Small intestine (tissue), 7 donors: Measurements from ENCODE around the gene MRPS11. TPM values are rescaled to one million over a fixed set of nuclear protein-coding genes. Genes with fewer than 3 reads are reported as not detected.
A peak's percentile ranks its signal among the peaks of the same experiment; 100 is the strongest.
"Not testable (repeated sequence)": the region's sequence is repeated elsewhere in the genome, so short reads cannot be mapped to it uniquely, and the experiment has no call there.

Experiments used
- DNase-seq, 2 donors: peaks; one replicate each; pipeline versions ENCODE4 v3.0.0 to v3.0.0-alpha.2; 2013
- FAIRE-seq: peaks from 2 replicates; lab custom pipeline; 2012; peaks lifted over from hg19 to GRCh38; lab: Jason Lieb, UNC
- H3K27ac ChIP-seq, 3 donors: one replicate each; pipeline ENCODE4 v1.5.1; 2013; ENCODE audit warnings: low read length in 2 of 3, mild to moderate bottlenecking in 2 of 3, control low read depth in 1 of 3, inconsistent platforms in 1 of 3, low read depth in 1 of 3, moderate library complexity in 1 of 3
- H3K27me3 ChIP-seq, 3 donors: one replicate each; pipeline ENCODE4 v1.6.1; 2013; ENCODE audit warnings: low read length in 3 of 3, inconsistent platforms in 1 of 3; ENCODE audit not compliant: control insufficient read depth in 3 of 3, insufficient read depth in 3 of 3
- H3K36me3 ChIP-seq, 3 donors: one replicate each; pipeline ENCODE4 v1.6.1; 2013; ENCODE audit warnings: low read length in 3 of 3, inconsistent platforms in 1 of 3, low read depth in 1 of 3, mild to moderate bottlenecking in 1 of 3, moderate library complexity in 1 of 3; ENCODE audit not compliant: control insufficient read depth in 3 of 3, insufficient read depth in 2 of 3
- H3K4me1 ChIP-seq, 3 donors: one replicate each; pipeline ENCODE4 v1.6.1; 2013; ENCODE audit warnings: low read length in 2 of 3, inconsistent platforms in 1 of 3, low read depth in 1 of 3, mild to moderate bottlenecking in 1 of 3, moderate library complexity in 1 of 3; ENCODE audit not compliant: control insufficient read depth in 3 of 3, insufficient read depth in 2 of 3
- H3K4me3 ChIP-seq, 3 donors: one replicate each; pipeline ENCODE4 v1.5.1; 2013; ENCODE audit warnings: low read length in 3 of 3, control low read depth in 1 of 3, inconsistent platforms in 1 of 3, low read depth in 1 of 3, mild to moderate bottlenecking in 1 of 3, moderate library complexity in 1 of 3
- H3K9me3 ChIP-seq, 2 donors: one replicate each; pipeline ENCODE4 v1.6.1; 2013; ENCODE audit warnings: low read depth in 1 of 2, low read length in 1 of 2; ENCODE audit not compliant: control insufficient read depth in 2 of 2, insufficient read depth in 1 of 2
- WGBS, 3 donors: extraction: QIAGEN DNeasy Blood & Tissue Kit; methylation state at CpG; one replicate each; pipeline ENCODE4 v1.1.7; 2013; 5-methylcytosine and 5-hydroxymethylcytosine counted together
- polyA plus RNA-seq, 4 donors: library from polyadenylated mRNA; stranded (reverse) in 3 of 4; unstranded in 1 of 4; fragments of 200-250 nt in 3 of 4; fragments of 120-200 nt in 1 of 4; gene quantifications; one replicate each; pipeline versions ENCODE4 v1.2.1 to v1.2.3, GENCODE V29; 2013
- donor health status: healthy with polysubstance abuse.
- donor health status: control.
- donor health status: control.
- donor health status: Bipolar disorder and iron deficiency.
- donor health status: healthy.

The MRPS11 gene
- polyA plus RNA-seq, 4 donors = 37.7 to 79.8 (median 63.9) TPM

- H3K27me3 ChIP-seq = no peaks in the 10 kb centered on the region
- 89 to 93% (median 92%) methylated on average over 4 of the region's 4 CpGs for WGBS, 3 donors
- peak; percentile 13 to 61 for DNase-seq
- H3K36me3 ChIP-seq = peaks cover 8 to 9% (median 9%) of the 10 kb centered on the region in 3 donors
- no peak for FAIRE-seq
- H3K4me1 ChIP-seq = peaks cover 0 to 3% (median 2%) of the 10 kb centered on the region in 3 donors
- no peak overlapping the region for H3K27ac ChIP-seq
- H3K4me3 ChIP-seq = no peak overlapping the region
- H3K9me3 ChIP-seq = no peaks in the 10 kb centered on the region
Observed at GRCh38 chr15:88465633-88466224, 1.8 kb upstream of the MRPS11 start.

- peaks cover 0 to 3% (median 2%) of the 10 kb centered on the region in 3 donors for H3K4me1 ChIP-seq
- DNase-seq (peak in 1 of 2 donors; percentile 11), FAIRE-seq (no peak)
- H3K36me3 ChIP-seq = peaks cover 5 to 9% (median 8%) of the 10 kb centered on the region in 3 donors
- H3K27ac ChIP-seq = peak overlapping the region; percentile 41 to 89 (median 76)
- H3K9me3 ChIP-seq = no peaks in the 10 kb centered on the region
- 3 to 5% (median 5%) methylated on average over 17 of the region's 17 CpGs for WGBS, 3 donors
- no peaks in the 10 kb centered on the region for H3K27me3 ChIP-seq
- H3K4me3 ChIP-seq = peak overlapping the region; percentile 69 to 97 (median 73)
Observed at GRCh38 chr15:88467935-88468528, 524 bp downstream of the MRPS11 start.

- peak overlapping the region in 1 of 3 donors; percentile 97 for H3K4me3 ChIP-seq
- not testable (repeated sequence) for H3K4me1 ChIP-seq, H3K27ac ChIP-seq, H3K9me3 ChIP-seq, FAIRE-seq, DNase-seq, H3K27me3 ChIP-seq
- H3K36me3 ChIP-seq = peaks cover 3 to 11% (median 5%) of the 10 kb centered on the region in 3 donors
- 96 to 97% (median 96%) methylated on average over 10 of the region's 10 CpGs for WGBS, 3 donors
Observed at GRCh38 chr15:88468721-88469120, 1.2 kb downstream of the MRPS11 start.

- H3K9me3 ChIP-seq = no peaks in the 10 kb centered on the region
- H3K27me3 ChIP-seq = no peaks in the 10 kb centered on the region
- H3K4me1 ChIP-seq = peaks cover 0 to 4% (median 3%) of the 10 kb centered on the region in 3 donors
- H3K36me3 ChIP-seq = peaks cover 0 to 11% (median 2%) of the 10 kb centered on the region in 3 donors
- DNase-seq (no peak), FAIRE-seq (no peak)
- H3K4me3 ChIP-seq = no peak overlapping the region
- 90 to 92% (median 92%) methylated on average over 2 of the region's 2 CpGs for WGBS, 3 donors
- H3K27ac ChIP-seq = no peak overlapping the region
Observed at GRCh38 chr15:88469321-88469720, 1.8 kb downstream of the MRPS11 start.

GRCh38 chr15:88470625-88471372, 3.3 kb downstream of the MRPS11 start:
- Histone ChIP-seq H3K36me3 (peaks cover 0 to 15% (median 6%) of the 10 kb centered on the region in 3 donors), H3K4me1 (peaks cover 0 to 4% (median 3%) of the 10 kb centered on the region in 3 donors), H3K9me3 (no peaks in the 10 kb centered on the region), H3K27ac (no peak overlapping the region), H3K27me3 (no peaks in the 10 kb centered on the region), H3K4me3 (no peak overlapping the region)
- no peak for DNase-seq
- WGBS, 3 donors = 88 to 94% (median 89%) methylated on average over 6 of the region's 6 CpGs
- no peak for FAIRE-seq

GRCh38 chr15:88472225-88472624, 4.7 kb downstream of the MRPS11 start:
- WGBS, 3 donors = 80 to 85% (median 83%) methylated on average over 4 of the region's 4 CpGs
- Histone ChIP-seq H3K36me3 (peaks cover 6 to 23% (median 6%) of the 10 kb centered on the region in 3 donors), H3K4me1 (peaks cover 0 to 2% (median 0%) of the 10 kb centered on the region in 3 donors), H3K27ac (no peak overlapping the region), H3K4me3 (no peak overlapping the region), H3K9me3 (no peaks in the 10 kb centered on the region), H3K27me3 (no peaks in the 10 kb centered on the region)
- FAIRE-seq = no peak
- DNase-seq = no peak

GRCh38 chr15:88473661-88474293, 6.3 kb downstream of the MRPS11 start:
- H3K9me3 ChIP-seq, H3K4me3 ChIP-seq, FAIRE-seq, H3K27me3 ChIP-seq, H3K4me1 ChIP-seq: not testable (repeated sequence)
- H3K36me3 ChIP-seq = peaks cover 6 to 34% (median 10%) of the 10 kb centered on the region in 3 donors
- peak in 1 of 2 donors; percentile 46 for DNase-seq
- WGBS, 3 donors = 92 to 96% (median 94%) methylated on average over 4 of the region's 4 CpGs
- H3K27ac ChIP-seq = peak overlapping the region in 1 of 3 donors; percentile 24

- H3K36me3 ChIP-seq = peaks cover 3 to 49% (median 10%) of the 10 kb centered on the region in 3 donors
- H3K27me3 ChIP-seq = no peaks in the 10 kb centered on the region
- peaks cover 0 to 2% (median 0%) of the 10 kb centered on the region in 3 donors for H3K4me1 ChIP-seq
- no peak overlapping the region for H3K27ac ChIP-seq
- no peaks in the 10 kb centered on the region for H3K9me3 ChIP-seq
- WGBS, 3 donors = 57 to 64% (median 62%) methylated on average over 8 of the region's 8 CpGs
- no peak overlapping the region for H3K4me3 ChIP-seq
- DNase-seq (peak; percentile 21 to 41), FAIRE-seq (no peak)
Observed at GRCh38 chr15:88476635-88477060, 9.1 kb downstream of the MRPS11 start.
